Prostate gland (tissue), 2 donors: ENCODE measurements around the gene FOSL2. TPM values are rescaled to one million over a fixed set of nuclear protein-coding genes. Genes with fewer than 3 reads are reported as not detected.

Source experiments
- DNase-seq: peaks from one replicate; pipeline ENCODE4 v3.0.0-alpha.2; 2019; ENCODE audit warnings: low spot score
- H3K27ac ChIP-seq, 2 donors: fragments of 200-600 bp; sonication (generic); 2 replicates each; pipeline ENCODE4 v1.5.1; 2017 to 2019
- H3K27me3 ChIP-seq: fragments of 200-600 bp; sonication (generic); replicated peaks from 2 replicates; pipeline ENCODE4 v1.5.1; 2019; ENCODE audit not compliant: insufficient read depth
- H3K36me3 ChIP-seq, 2 donors: fragments of 200-600 bp; sonication (generic); 1 replicate in 1 of 2; 2 replicates in 1 of 2; pipeline versions ENCODE4 v1.5.1 to v1.8.1; 2017 to 2019
- H3K4me1 ChIP-seq: fragments of 200-600 bp; sonication (generic); replicated peaks from 2 replicates; pipeline ENCODE4 v1.5.1; 2019
- H3K4me3 ChIP-seq, 2 donors: fragments of 200-600 bp; sonication (generic); 2 replicates each; pipeline ENCODE4 v1.5.1; 2017 to 2019
- H3K9me3 ChIP-seq: fragments of 200-600 bp; sonication (generic); 2 replicates; pipeline ENCODE4 v1.5.1; 2017
- POLR2A ChIP-seq: fragments of 450-650 bp; IDR thresholded peaks from one replicate; pipeline ENCODE4 v1.6.1; 2016; ENCODE audit warnings: antibody characterized with exemption, mild to moderate bottlenecking
- POLR2AphosphoS5 ChIP-seq: sonication (generic); formaldehyde crosslinking; IDR thresholded peaks from one replicate; pipeline ENCODE4 v1.6.1; 2017; ENCODE audit warnings: antibody characterized with exemption
- WGBS: methylation state at CpG from one replicate; pipeline ENCODE4 v1.1.5; 2018; 5-methylcytosine and 5-hydroxymethylcytosine counted together
- intact Hi-C: fragments of 100-400 bp; cut with DNase I; formaldehyde crosslinking; loops from one replicate; pipeline ENCODE4 v1.14.2; 2022
- total RNA-seq, 2 donors: library from RNA; depleted of rRNA; stranded (reverse); fragments of >200 nt; gene quantifications; one replicate each; pipeline ENCODE4 v1.1.0, GENCODE V29; 2016
- TF ChIP-seq, protein P1 (sequence below), 4 experiments: fragments of 200-600 bp in 2 of 4; fragments of 450-650 bp in 2 of 4; sonication (generic) in 2 of 4; IDR thresholded peaks; 1 replicate in 3 of 4; 2 replicates in 1 of 4; pipeline ENCODE4 v1.5.1; 2016 to 2019; ENCODE audit warnings: antibody characterized with exemption in 4 of 4, mild to moderate bottlenecking in 2 of 4, moderate library complexity in 2 of 4

Gene FOSL2
- 10 to 100 TPM; 57.4 to 94.2 TPM for total RNA-seq

DNA sequence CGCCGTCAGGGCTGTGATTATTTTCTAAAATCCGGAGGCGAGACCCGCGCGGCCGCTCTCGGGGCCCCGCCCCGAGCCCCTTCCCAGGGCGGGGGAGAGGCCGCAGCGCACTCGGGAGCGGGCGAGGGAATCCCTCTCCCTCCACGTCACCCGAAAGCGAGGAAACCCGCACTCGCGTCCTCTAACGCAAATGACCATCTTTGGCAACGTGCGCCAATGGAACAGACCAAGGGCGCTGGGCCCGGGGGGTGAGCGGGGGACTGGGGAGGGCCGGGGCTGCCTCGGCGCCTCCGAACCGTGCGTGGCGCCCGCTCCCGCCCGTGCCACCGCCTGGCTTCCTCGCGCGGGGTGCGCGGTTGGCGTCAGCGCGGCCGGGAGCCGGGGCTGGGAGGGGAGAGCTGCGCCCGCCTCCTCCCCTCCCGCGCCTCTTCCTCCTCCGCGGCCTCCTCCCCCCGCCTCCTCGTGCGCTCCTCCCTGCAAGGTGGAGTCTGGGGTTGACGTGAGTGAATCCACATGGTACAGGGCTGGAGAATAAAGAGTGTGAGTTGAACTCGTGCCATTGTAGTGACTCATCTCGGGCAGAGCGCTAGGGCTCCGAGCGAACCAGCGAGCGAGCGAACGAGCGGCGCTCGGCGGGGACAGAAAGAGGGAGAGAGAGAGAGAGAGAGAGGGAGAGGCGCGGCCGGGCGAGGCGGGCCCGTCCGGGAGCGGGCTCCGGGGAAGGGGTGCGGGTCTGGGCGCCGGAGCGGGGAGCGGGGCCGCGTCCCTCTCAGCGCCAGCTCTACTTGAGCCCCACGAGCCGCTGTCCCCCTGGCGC lies at the start of gene FOSL2:
TSS of gene FOSL2 (plus strand) at position 562 of the 817 bp plus-strand sequence. CDS start 863 bp downstream, outside the sequence.
- peak; percentile 100 for TF ChIP-seq POLR2AphosphoS5
- TF ChIP-seq, protein P1, sequence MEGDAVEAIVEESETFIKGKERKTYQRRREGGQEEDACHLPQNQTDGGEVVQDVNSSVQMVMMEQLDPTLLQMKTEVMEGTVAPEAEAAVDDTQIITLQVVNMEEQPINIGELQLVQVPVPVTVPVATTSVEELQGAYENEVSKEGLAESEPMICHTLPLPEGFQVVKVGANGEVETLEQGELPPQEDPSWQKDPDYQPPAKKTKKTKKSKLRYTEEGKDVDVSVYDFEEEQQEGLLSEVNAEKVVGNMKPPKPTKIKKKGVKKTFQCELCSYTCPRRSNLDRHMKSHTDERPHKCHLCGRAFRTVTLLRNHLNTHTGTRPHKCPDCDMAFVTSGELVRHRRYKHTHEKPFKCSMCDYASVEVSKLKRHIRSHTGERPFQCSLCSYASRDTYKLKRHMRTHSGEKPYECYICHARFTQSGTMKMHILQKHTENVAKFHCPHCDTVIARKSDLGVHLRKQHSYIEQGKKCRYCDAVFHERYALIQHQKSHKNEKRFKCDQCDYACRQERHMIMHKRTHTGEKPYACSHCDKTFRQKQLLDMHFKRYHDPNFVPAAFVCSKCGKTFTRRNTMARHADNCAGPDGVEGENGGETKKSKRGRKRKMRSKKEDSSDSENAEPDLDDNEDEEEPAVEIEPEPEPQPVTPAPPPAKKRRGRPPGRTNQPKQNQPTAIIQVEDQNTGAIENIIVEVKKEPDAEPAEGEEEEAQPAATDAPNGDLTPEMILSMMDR (IDR thresholded peaks at IDR 0.05), result peak in 1 of 4 experiments; percentile 16
- peak; percentile 99 for TF ChIP-seq POLR2A
- H3K27ac ChIP-seq, result peak within 1 kb of the TSS; percentile 100
- H3K36me3 ChIP-seq, result no peaks in the 10 kb centered on the region
- H3K4me1 ChIP-seq, result peaks cover under 1% of the 10 kb centered on the region
- no peaks in the 10 kb centered on the region for H3K27me3 ChIP-seq
- no peaks in the 10 kb centered on the region for H3K9me3 ChIP-seq
- peak; percentile 98 for DNase-seq
- H3K4me3 ChIP-seq, result peak within 1 kb of the TSS; percentile 88 to 96
- WGBS, result under 1% methylated on average over 84 of the region's 93 CpGs
- intact Hi-C loops, result loop anchor here (1.0 to 10.0 kb wide), 6 partner anchors 258 to 686 kb away; no protein-coding TSS in a partner anchor

DNA sequence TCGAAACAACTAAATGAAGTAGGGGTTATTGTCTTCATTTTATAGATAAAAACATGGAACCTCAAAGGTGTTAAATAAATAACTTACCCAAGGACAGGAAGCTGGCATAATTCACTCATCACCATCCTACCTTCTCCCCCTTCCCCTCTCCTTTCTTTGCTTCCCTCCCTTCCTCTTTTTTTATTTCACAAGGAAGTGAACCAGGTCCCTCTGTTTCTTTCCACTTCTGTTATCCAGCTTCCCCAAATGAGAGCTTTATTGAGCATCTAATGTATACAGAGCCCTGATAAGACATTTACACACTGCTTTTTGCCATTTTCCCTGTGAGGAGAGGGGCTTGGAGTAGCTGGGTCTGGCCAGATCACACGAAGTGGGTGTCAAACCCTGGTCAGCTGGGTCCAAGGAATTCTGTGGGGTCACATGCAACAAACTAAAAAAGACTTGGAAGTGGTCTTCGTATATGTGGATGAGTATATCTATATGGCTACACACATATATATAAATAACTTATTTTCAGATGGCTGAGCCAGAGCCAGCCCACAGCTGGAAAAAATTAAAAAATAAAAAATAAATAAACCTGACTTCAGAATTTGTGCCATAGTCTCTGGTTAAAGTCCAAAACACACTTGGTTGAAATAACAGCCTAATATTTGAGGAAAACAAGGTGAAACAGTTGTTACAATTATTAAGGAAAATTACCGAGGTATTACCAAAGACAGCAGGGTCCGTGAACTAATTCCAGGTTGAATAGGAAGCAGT lies 49.3 kb upstream of the FOSL2 start:
- no peak for DNase-seq
- no peak for TF ChIP-seq POLR2A
- TF ChIP-seq, protein P1 (IDR thresholded peaks at IDR 0.05), result no peak
- Histone ChIP-seq H3K27ac (peak overlapping the region; percentile 68 to 76), H3K27me3 (no peaks in the 10 kb centered on the region), H3K4me3 (no peak overlapping the region), H3K4me1 (peaks cover 9% of the 10 kb centered on the region), H3K9me3 (no peaks in the 10 kb centered on the region), H3K36me3 (no peaks in the 10 kb centered on the region)
- intact Hi-C loops, result no loop called here
- 69% methylated on average over 5 of the region's 5 CpGs for WGBS

DNA sequence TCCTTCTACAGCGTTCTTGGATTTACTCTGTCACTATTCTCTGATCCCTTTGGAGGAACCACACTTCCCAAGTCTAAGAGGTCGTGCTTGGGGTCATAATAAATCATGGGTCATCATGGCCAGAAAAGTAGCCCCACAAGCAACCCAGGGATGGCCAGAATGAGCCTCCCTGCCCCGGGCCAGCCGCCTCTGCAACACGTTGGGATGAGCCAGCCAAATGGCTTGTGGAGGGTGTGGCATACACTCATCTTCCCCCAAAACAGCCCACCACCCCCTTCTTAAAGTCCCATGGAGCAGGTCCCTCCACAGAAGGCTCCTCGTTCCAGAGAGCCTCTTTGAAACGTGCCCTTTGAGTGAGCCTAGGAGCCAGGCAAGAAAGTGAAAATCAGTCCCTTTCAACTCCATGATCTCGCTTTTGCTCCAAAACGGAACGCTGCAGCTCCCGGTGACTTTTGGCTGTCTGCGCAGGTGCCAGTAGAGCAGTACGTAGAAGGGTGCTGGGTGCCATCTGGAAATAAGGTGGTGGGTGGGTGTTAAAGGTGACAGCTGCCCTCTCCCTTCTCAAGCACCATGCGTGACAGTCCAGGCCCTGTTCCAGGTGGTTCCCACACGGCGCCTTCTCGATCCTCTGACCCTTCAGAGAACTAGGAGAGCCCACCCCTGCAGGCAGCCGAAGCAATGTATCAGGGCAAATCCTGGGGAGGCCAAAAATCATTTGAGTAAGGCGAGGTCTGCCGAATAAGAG lies 48.5 kb upstream of the FOSL2 start:
- TF ChIP-seq POLR2A (no peak), POLR2AphosphoS5 (no peak)
- TF ChIP-seq, protein P1 (IDR thresholded peaks at IDR 0.05), result no peak
- H3K36me3 ChIP-seq, result no peaks in the 10 kb centered on the region
- intact Hi-C loops, result no loop called here
- no peaks in the 10 kb centered on the region for H3K27me3 ChIP-seq
- H3K9me3 ChIP-seq, result no peaks in the 10 kb centered on the region
- WGBS, result 87% methylated on average over 20 of the region's 20 CpGs
- no peak for DNase-seq
- H3K27ac ChIP-seq, result peak overlapping the region in 1 of 2 donors; percentile 76
- peaks cover 9% of the 10 kb centered on the region for H3K4me1 ChIP-seq
- no peak overlapping the region for H3K4me3 ChIP-seq

DNA sequence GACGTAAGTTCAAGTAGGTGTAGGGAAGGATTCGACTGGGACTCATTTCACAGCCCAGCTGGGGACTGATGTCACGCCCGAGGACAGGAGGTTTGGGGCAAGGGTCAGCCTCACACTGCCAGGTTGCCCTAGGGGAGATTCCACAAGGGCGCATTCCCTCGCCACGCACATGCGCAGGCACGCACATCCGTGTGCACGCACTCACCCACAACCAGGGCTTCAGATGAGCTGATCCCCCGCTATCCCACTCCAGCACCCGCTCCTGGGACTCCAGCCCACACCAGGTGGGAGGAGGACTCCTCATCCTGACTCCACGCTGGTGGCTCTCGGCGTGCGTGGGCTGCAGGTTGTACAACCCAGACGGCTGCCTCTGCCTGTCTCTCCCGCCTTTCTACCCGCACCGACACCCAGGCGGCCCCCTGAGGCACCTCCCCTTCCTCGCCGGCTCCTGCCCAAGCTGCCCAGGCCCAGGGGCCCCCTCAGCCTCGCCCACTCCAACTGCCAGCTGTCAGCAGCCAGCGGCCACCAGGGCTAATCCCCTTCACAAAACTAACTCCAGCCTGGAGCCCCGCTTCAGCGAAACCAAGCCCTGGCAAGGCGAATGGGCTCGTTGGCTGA lies 47.8 kb upstream of the FOSL2 start:
- H3K9me3 ChIP-seq, result no peaks in the 10 kb centered on the region
- no peak overlapping the region for H3K4me3 ChIP-seq
- peaks cover 9% of the 10 kb centered on the region for H3K4me1 ChIP-seq
- 88% methylated on average over 30 of the region's 30 CpGs for WGBS
- TF ChIP-seq POLR2A (no peak), POLR2AphosphoS5 (no peak)
- TF ChIP-seq, protein P1 (IDR thresholded peaks at IDR 0.05), result no peak
- no peak for DNase-seq
- intact Hi-C loops, result loop anchor here (5.0 kb wide), 1 partner anchor 42 kb away; no protein-coding TSS in a partner anchor
- no peaks in the 10 kb centered on the region for H3K27me3 ChIP-seq
- no peak overlapping the region for H3K27ac ChIP-seq
- no peaks in the 10 kb centered on the region for H3K36me3 ChIP-seq
